LNCaP clone FGC (cell line): ENCODE measurements around the gene CPNE9.

Experiments used
- DNase-seq: peaks from one replicate; pipeline ENCODE4 v3.0.0-alpha.2; 2011; ENCODE audit warnings: low read depth
- H3K4me3 ChIP-seq: 2 replicates; pipeline ENCODE4 v1.5.1; 2011; ENCODE audit warnings: mild to moderate bottlenecking, low read depth, low read length, control low read depth
- TF ChIP-seq, protein P1 (sequence below): IDR thresholded peaks from 2 replicates; pipeline ENCODE4 v1.5.1; 2012; ENCODE audit warnings: mild to moderate bottlenecking; ENCODE audit not compliant: control insufficient read depth, insufficient read depth; ENCODE audit errors: extremely low read depth

The CPNE9 gene

DNA sequence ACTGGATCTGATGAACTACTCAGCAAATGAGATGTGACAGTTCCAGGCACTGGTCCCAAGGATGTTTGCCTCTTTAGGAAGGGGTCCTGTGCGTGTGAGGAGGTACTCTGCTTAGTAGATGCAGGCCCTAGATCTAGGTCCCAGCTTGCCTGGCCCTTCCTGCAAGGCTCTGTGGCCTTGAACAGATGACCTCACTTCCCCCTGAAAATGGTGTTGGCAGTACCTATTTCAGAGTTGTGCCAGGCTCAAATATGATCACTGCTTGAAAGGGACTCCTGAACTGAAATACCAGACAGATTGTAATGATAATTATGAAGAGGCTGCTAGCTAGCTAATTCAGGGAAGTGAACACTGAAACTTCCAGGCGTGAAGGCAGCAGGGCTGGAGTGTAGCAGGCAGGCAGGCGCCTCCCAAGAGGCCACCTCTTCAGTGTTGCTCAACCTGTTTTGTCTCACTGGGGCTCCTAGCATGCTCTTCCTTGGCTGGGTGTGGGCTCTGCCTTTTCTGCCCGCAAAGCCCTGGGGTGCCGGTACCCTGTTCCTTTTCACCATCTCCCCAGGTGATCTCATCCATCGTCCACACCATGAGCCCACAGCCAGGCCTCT lies 24.1 kb upstream of the CPNE9 start:
- DNase-seq, result no peak
- H3K4me3 ChIP-seq, result no peak overlapping the region
- TF ChIP-seq, protein P1, sequence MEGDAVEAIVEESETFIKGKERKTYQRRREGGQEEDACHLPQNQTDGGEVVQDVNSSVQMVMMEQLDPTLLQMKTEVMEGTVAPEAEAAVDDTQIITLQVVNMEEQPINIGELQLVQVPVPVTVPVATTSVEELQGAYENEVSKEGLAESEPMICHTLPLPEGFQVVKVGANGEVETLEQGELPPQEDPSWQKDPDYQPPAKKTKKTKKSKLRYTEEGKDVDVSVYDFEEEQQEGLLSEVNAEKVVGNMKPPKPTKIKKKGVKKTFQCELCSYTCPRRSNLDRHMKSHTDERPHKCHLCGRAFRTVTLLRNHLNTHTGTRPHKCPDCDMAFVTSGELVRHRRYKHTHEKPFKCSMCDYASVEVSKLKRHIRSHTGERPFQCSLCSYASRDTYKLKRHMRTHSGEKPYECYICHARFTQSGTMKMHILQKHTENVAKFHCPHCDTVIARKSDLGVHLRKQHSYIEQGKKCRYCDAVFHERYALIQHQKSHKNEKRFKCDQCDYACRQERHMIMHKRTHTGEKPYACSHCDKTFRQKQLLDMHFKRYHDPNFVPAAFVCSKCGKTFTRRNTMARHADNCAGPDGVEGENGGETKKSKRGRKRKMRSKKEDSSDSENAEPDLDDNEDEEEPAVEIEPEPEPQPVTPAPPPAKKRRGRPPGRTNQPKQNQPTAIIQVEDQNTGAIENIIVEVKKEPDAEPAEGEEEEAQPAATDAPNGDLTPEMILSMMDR, result no peak

DNA sequence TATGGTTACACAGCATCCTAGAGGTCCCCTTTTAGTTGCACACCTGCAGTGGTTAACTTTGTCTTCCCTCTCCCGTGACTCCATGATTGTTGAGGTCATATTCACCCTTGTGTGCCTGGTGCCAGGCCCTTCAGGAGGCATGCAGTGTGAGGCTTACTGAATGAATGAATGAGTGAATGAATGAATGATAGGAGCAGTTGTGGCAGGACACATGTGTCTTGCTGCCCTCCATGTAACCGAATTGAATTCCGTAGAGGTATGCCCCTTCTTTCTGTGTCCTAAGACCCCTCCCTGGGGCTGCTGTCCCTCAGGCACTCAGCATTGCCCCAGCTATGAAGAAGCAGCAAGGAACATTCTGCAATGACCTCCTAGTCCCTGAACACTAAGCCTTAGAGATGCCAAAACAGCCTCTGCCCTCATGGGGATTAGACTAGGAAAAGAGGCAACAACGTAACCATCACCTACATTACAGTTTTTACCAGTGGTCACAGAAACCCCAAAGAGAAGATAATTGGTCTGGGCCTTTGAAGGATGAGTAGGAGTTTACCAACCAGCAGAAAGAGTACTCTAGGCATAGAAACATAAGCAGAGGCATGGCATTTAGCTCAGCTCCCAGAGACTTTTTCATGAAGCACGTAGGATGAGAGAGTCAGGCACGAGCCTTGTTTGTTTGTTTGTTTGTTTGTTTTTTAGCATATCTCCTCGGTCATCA lies 22.5 kb upstream of the CPNE9 start:
- H3K4me3 ChIP-seq, result no peak overlapping the region
- TF ChIP-seq, protein P1, result no peak
- no peak for DNase-seq

DNA sequence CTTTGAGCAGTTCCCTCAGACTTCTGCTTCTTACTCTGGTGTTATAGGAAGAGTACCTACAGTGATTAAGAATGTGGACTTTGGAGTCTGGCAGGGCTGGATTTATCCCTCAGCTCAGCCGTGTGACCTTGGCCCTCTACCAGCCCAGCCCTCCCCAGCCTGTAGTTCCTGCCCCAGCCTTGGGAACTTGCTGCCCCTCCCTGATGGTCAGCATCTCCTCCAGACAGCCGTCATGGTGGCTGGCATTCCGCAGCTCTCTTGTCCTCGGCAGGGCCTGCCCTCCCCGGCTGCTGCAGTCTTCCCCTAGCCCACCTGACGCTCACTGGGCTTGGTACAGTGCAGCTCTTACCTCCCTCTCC lies 21.9 kb upstream of the CPNE9 start:
- TF ChIP-seq, protein P1, result no peak
- H3K4me3 ChIP-seq, result no peak overlapping the region
- DNase-seq, result no peak

DNA sequence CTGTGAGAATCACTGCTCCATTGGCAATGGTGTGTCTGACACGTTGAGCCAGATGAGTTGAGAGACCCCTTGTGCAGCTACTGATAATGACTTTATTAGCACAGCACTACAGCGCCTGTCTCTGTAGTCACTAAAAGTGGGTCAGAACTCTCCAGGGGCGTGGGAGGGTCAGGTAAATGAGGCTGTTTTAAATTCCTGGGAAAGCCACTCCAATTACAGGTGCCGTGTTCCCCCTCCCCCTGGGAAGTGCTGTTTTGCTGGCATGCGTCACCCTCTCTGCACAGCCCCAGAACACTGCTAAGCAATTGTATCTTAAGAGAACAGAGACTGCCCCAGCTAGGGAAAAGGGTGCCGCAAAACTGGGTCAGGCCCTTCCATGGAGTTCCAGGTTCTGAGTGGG lies 21.5 kb upstream of the CPNE9 start:
- no peak overlapping the region for H3K4me3 ChIP-seq
- no peak for DNase-seq
- TF ChIP-seq, protein P1, result no peak

DNA sequence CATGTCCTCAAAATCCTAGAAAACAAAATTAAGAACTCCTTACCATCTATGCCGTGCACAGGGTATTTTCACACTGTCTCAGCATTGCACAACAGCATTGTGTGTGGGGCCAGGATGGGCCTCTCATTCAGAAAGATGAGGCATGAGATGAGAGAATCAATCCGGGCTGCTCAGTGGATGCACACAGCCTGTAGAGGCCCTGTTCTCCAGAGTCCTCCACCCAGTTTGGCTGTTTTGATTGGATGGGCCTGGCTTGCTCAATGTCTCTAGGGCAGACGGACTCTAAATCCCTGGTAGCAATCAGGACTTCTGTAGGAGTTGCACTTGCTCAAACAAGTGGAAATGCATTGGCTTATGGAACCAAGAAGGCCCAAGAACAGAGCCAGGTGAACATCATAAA lies 20.2 kb upstream of the CPNE9 start:
- no peak overlapping the region for H3K4me3 ChIP-seq
- TF ChIP-seq, protein P1, result no peak
- DNase-seq, result no peak

DNA sequence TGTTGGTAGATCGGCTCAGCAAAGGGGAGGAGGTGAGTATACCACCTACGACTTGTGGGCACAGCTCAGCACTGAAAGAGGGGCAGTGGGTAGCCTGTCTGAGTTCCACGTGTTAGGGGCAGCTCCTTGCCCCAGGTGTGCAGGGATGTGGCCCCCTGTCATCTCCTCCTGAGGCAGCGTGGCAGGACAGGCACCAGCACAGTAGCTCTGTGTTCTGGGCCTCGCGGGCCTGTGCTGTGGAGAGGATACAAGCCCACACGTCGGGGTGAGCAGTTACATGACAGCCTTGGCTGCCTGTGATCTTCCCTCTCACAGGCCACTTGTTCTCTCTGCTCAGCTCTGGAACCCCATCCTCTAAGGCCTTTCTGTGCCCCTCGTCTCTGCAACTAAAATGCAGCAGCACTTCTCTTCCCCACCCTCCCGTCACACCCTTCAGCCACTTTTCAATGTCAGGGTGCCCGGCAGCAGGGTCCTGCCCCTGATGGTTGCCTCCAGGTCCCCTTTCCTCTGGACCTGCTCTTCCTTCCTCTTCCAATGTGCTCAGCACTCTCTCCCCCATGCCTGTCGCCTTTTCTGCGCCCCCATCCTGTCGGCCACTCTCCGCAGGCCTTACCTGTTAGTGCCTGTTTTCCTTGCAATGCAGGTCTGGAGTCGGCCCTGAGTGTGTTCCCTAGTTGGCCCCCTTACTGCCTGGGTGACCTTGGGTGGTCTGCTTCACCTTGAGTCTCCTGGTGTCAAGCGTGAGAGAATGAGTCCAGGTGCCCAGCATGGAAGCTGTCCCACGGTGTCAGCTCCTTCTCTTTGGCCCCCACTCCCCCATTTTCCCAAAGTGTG lies 18.2 kb upstream of the CPNE9 start:
- no peak for DNase-seq
- H3K4me3 ChIP-seq, result no peak overlapping the region
- TF ChIP-seq, protein P1, result no peak
